ENCODE results near the gene PATJ.

GRCh38 chr1:62034790-62035189 is 292.5 kb downstream of the PATJ start:
- no peak for TF ChIP-seq CTCF (IDR thresholded peaks at IDR 0.05)
- TF ChIP-seq POLR2AphosphoS5 (IDR thresholded peaks at IDR 0.05), result no peak

Data from esophagus muscularis mucosa (tissue), 3 donors.